ENCODE data around the gene TRMU.
A peak's percentile ranks its signal among the peaks of the same experiment; 100 is the strongest.
"Not testable (repeated sequence)": the region's sequence is repeated elsewhere in the genome, so short reads cannot be mapped to it uniquely, and the experiment has no call there.

The TRMU gene

GRCh38 chr22:46303347-46303965, 32.1 kb upstream of the TRMU start:
- DNase-seq, result no peak

DNA sequence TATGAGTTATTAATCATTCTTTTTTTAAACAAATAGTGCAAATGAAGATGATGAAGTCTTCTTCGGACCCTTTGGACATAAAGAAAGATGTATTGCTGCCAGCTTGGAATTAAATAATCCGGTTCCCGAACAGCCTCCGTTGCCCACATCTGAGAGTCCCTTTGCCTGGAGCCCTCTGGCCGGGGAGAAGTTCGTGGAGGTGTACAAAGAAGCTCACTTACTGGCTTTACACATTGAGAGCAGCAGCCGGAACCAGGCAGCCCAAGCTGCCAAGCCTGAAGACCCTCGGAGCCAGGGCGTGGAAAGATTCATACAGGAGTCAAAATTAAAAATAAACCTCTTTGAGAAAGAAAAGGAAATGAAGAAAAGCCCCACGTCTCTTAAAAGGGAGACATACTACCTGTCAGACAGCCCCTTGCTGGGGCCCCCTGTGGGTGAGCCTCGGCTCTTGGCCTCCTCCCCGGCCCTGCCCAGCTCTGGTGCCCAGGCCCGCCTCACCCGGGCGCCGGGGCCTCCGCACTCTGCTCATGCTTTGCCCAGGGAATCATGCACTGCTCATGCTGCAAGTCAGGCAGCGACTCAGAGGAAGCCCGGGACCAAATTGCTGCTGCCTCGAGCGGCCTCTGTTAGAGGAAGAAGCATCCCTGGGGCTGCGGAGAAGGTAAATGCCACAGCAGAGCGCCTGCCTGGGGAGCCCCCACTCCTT, 27.1 kb upstream of the TRMU start:
- no peak for DNase-seq

DNA sequence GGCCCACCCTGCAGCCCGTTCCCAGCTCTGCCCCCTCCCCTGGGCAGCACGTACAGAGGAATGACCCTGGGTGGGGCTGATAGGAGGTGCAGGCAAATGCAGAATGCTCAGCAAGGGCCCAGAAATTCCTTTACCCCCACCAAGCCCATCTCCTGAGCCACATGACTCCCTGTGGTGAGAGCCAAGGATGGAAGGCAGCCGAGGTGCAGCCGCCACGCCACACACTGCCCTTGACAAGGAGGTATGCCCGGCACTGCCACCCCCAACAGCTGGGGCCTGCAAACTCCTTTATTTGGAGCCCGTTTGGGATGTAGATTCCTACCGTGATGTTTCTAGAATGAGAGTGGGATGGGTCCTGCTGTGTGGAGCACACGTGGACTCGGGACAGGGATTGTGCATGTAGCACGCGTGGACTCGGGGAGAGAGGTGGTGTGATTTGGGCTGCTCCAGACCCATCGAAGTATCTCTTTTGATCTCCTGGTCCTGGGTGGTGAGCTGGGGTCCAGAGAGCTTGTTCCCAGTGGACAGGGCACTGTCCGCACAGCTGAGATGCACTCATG, 25.9 kb upstream of the TRMU start:
- DNase-seq, result no peak

DNA sequence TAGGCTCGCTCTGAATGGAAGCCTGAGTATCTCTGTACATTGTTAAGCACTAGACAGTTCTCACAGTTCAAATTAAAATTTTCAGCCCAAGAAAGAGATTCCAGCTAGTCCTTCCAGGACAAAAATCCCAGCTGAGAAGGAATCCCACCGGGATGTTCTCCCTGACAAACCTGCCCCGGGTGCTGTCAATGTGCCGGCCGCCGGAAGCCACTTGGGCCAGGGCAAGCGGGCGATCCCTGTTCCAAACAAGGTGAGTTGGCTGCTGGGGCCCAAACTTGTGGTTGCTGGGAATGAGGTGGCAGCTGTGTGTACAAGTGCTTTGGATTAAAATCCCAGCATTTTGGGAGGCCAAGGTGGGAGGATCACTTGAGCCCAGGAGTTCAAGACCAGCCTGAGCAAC, 23.5 kb upstream of the TRMU start:
- DNase-seq, result no peak

GRCh38 chr22:46312848-46313247, 22.7 kb upstream of the TRMU start:
- DNase-seq, result not testable (repeated sequence)

DNA sequence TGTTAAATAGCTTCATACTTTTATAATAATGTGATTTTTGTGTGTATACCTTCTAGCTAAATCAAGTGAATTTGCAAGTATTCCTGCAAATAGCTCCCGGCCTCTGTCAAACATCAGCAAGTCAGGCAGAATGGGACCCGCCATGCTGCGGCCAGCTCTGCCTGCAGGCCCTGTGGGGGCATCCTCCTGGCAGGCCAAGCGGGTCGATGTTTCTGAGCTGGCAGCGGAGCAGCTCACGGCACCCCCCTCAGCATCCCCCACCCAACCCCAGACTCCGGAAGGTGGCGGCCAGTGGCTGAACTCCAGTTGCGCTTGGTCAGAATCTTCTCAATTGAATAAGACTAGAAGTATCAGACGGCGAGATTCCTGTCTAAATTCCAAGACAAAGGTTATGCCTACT, 19.5 kb upstream of the TRMU start:
- DNase-seq, result no peak

DNA sequence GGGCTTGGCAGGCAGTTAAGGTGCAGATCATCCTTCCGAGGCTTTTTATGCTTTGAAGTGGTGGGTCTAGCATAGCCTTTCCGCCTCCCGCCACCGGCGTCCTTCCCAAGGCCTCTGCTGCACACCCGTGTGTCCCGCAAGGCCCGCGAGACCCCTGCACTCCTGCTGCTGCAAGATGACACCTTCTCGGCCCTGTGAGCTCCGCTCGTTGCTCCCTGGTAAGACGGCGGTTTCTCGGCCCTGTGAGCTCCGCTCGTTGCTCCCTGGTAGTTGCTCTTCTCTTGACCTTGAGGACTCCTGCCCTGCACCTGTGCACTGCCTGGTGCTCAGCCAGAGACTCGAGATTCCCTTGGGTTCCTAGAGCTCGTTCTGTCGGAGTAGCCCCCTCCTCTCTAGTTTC, 17.9 kb upstream of the TRMU start:
- DNase-seq, result no peak

GRCh38 chr22:46318576-46318975, 16.9 kb upstream of the TRMU start:
- no peak for DNase-seq

- no peak for DNase-seq
These were observed 16.2 kb upstream of the TRMU start for GRCh38 chr22:46319319-46319718.

DNA sequence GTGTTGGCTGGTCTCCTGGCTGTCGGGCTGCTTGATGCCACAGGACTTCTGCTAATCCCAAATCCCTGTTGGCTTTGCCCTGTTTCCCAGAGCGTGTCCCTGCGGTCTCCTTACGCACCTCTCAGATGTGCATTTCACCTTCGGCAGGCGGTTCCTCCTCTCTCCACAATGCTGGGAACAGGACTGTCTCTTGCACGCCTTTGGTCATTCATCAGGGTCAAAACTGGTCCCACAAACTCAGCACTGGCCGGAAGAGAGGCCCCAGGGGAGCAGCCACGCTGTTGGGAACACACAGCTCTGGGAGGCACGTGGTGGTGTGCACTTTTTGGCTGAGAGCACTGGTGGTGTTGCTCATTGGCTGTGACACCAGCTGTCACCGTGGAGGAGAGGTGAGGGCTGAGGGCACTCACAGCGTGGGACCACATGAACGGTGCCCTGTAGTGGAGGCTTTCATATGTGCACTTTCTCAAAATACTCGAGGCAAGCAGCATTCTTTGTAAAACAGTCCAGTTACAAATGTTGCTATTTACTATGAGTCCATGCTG, 15.3 kb upstream of the TRMU start:
- DNase-seq, result no peak

- no peak for DNase-seq
These were observed 14.7 kb upstream of the TRMU start for GRCh38 chr22:46320716-46321386.

DNA sequence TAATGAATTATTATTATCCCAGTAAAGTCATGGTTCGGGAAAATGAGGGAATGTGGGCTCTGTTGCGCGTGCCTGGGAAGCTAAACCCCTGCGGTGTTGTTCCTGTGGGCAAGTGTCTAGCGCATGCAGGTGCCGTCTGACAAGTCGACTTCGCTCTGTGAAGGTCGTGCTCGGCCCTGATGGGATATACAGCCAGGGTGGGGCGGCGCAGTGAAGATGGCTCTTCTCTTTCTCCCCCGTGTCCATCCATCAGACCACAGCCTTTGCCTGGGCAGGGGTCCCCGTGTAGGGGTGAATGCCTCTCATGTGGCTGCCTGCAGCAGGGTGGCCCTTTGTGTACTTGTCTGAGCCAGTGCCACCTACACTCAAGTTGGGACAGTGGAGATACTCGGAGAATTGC, 12.8 kb upstream of the TRMU start:
- DNase-seq, result no peak

- no peak for DNase-seq
These were observed 12.4 kb upstream of the TRMU start for GRCh38 chr22:46323162-46323561.

DNA sequence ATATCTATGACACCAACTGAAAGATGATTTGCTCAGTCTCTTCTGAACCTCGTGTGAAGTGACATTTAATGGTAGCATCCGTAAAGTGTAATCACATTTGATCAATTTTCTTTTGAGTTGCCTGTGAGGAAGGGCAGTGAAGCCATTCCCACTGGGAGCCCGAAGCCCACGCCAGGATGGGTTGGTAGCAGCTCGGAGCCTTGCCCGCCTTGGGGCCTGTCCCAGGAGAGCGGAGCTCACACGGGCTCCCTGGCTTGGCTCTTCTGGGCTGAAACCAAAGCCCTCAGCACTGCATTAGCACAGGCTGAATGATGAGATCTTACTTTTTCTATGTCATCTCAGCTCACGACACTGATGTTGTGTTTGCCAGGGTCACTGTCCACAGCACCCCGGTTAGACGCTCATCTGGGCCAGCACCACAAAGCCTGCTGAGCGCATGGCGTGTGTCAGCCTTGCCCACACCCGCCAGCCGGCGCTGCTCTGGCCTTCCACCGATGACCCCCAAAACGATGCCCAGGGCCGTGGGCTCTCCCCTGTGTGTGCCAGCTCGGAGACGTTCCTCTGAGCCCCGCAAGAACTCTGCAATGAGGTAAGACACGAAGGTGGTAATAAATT, 9.3 kb upstream of the TRMU start:
- DNase-seq, result no peak

DNA sequence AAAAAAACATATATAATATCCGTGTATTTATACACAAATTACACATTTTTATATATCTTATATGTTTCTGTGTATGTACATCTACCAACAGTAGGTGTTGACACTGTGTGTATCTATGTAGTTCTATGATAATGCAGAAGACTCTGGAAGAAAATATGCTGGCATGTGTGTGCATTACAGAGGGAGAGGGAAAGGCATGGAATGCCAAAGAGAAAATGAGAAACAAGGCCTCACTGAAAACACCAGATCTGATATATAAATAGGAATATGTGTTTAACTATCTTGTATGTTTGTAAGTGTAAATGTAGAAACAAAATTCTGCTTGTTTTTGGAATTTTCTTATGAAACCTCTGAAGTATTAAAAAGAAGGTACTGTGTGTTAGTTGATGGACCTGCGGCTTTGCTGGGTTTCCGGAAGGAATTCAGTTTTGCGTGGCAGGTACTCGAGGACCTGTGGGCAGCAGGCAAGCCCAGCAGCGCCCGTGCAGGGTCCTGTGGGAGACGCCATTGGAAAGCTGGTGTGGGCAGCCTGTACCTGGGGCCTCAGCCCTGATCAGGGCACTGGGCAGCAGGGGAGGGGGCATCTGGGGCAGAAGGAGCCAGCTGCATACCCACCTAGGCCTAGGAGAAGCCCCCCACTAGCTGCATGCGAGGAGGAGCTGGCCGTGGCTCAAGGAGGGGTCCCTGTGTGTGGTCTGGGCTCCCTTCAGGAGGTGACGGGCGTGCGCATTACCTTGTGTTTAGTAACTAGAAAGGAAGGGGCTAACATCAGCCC, 7.6 kb upstream of the TRMU start:
- no peak for DNase-seq

DNA sequence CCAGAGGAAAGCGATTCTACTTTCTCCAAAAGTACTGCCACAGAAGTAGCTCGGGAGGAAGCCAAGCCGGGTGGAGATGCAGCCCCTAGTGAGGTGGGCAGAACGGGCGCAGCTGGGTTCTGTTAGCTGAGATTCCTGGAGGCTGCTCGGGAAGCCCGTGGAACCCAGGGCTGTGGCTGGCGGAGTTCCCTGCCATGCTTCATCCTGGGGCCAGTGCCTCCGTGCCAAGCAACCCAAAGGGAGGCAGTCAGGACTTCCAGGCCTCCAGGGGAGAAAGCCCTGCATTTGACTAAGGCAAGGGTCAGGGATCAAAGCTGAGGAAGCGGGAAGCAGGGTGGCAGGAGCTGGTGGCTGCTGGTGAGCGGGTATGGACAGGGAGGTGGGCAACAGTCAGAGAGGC, 6.7 kb upstream of the TRMU start:
- DNase-seq, result no peak

DNA sequence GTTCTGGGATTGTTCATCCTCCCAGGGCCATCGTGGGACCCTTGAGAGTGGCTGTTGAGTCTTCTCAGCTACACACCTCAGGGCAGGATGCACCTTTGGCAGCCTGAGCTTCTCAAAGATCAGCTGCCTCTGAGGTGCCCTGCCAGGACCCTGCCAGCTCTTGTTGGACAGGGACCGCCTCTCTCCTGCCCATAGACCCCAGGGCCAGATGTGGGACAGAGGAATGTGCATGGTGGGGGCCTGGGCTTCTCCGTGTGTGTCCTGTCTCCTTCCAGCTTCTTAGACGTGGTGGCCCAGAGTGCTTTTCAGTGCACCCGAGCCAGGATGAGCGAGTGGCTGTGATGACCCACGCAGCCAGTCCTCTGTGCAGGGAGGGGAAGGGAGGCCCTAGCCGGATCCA, 5.9 kb upstream of the TRMU start:
- no peak for DNase-seq

DNA sequence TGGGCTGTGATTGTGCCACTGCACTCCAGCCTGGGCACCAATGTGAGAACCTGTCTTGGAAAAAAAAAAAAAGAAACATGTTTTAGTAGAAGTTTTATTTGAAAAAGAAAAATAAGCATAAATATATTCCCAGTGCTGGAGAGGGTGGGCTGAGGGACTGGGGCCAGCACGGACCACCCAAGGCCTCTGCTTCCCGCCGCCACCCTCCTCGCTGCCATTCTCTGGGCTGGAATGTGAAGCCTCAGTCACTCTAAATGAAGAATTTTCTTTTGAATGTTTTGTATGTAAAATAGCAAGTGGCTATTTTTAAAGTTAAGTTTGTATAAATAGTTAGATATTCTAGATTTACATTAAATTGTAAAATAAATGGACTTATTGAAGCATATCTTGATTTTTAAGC, 5.1 kb upstream of the TRMU start:
- no peak for DNase-seq

GRCh38 chr22:46331496-46331895, 4.0 kb upstream of the TRMU start:
- DNase-seq, result no peak

GRCh38 chr22:46336119-46337078, 885 bp downstream of the TRMU start:
- DNase-seq, result peak; percentile 69

GRCh38 chr22:46337870-46338269, 2.4 kb downstream of the TRMU start:
- no peak for DNase-seq
